ENCODE data around the gene CFAP57.

DNA sequence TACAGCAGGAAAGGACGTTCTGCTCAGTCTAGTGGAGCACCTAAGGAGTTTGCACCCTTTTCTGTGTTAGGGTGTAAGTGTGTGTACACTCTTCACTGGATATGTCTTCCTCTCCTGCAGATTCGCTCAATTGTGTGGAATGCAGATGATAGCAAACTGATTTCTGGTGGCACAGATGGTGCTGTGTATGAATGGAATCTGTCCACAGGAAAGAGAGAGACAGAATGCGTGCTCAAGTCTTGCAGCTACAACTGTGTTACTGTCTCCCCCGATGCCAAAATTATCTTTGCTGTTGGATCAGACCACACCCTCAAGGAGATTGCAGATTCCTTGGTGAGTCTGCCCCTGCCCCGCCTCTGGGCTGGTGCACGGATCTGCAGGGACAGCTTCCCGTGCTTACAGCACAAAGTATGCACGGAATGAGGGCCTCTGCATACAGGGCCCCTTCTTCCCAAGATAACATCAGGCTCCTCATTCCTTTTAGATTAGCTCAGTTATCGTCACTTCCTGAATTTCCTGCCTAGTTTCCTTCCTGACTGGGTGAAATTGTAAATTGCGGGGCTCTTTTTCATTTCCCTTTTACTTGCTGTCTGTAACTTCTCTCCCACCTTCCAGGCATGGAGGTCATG lies 34.6 kb downstream of the CFAP57 start:
- TF ChIP-seq, protein P1, sequence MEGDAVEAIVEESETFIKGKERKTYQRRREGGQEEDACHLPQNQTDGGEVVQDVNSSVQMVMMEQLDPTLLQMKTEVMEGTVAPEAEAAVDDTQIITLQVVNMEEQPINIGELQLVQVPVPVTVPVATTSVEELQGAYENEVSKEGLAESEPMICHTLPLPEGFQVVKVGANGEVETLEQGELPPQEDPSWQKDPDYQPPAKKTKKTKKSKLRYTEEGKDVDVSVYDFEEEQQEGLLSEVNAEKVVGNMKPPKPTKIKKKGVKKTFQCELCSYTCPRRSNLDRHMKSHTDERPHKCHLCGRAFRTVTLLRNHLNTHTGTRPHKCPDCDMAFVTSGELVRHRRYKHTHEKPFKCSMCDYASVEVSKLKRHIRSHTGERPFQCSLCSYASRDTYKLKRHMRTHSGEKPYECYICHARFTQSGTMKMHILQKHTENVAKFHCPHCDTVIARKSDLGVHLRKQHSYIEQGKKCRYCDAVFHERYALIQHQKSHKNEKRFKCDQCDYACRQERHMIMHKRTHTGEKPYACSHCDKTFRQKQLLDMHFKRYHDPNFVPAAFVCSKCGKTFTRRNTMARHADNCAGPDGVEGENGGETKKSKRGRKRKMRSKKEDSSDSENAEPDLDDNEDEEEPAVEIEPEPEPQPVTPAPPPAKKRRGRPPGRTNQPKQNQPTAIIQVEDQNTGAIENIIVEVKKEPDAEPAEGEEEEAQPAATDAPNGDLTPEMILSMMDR (IDR thresholded peaks at IDR 0.05; ENCODE audit: borderline replicate concordance, extremely low read depth, low read length, poor library complexity, severe bottlenecking): no peak
- TF ChIP-seq EZH2 (IDR thresholded peaks at IDR 0.05; ENCODE audit: borderline replicate concordance, low read depth, low read length, severe bottlenecking): no peak
